ENCODE data around the gene ZEB2. TPM values are rescaled to one million over a fixed set of nuclear protein-coding genes. Genes with fewer than 3 reads are reported as not detected.

The ZEB2 gene
- polyA plus RNA-seq, 2 donors = 3.7 to 5.9 TPM

DNA sequence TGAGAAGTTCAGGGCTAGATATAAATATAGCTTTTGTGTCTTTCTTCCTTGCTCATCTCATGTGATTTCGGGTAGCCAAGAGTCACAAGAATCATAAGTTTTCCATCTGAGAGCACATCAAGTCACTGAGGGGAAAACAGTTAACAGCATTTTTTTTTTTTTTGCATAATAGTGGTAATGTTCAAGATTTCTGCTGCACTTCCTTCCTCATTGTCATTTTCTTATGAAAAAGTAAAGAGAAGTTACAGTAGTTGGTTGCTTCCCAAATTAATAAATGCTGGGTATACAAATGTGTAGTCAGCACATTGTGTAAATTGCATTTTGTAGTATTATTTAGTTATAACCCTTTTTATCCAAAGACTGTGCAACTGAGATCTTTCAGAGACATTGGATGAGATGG, 93.6 kb downstream of the ZEB2 start:
- H3K4me3 ChIP-seq (ENCODE audit: low read depth in 1 of 2, low read length in 2 of 2) = no peak overlapping the region
- no peak overlapping the region for H3K27ac ChIP-seq (ENCODE audit: low read depth in 2 of 2, low read length in 1 of 2)
- H3K27me3 ChIP-seq (ENCODE audit: control insufficient read depth in 1 of 2, insufficient read depth in 2 of 2, low read length in 2 of 2) = no peaks in the 10 kb centered on the region
- H3K4me1 ChIP-seq (ENCODE audit: control insufficient read depth in 2 of 2, insufficient read depth in 2 of 2, low read length in 1 of 2) = no peaks in the 10 kb centered on the region
- no peaks in the 10 kb centered on the region for H3K36me3 ChIP-seq (ENCODE audit: control insufficient read depth in 2 of 2, insufficient read depth in 2 of 2, low read length in 1 of 2)
- 61 to 72% methylated on average over 1 of the region's 1 CpG for WGBS, 2 donors
- H3K9me3 ChIP-seq (ENCODE audit: control insufficient read depth in 2 of 2, insufficient read depth in 1 of 2, low read depth in 1 of 2, low read length in 1 of 2) = no peaks in the 10 kb centered on the region

DNA sequence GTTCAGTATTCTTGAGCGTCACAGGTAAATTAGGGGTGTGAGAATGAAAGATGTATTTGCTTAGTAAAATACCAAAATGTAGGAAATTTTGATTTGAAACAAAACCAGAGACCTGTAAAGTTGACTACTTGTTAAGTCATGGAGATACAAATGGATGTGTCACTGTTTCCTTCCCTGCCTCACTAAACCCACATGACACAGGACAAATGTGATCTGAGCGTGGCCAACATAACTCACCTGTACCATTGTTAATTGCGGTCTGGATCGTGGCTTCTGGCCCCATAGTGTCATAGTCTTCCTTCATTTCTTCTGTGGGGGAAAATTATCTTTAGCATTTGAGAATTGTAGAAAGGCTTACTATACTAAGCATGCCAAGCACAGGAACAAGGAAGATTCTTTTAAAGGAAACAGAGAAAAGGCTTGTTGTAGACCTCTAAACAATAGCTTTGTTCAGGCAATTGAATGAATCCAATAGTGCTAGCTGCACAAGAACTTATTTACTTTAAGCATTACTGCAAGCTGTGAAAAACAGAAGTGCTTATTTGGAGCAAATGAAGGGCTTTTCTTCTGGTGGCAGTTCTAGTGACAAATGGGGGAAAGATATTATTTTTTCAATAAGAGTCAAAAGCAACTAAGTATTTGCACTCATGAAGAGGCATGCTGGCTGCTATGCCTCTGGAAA, 95.2 kb downstream of the ZEB2 start:
- Histone ChIP-seq H3K27me3 (ENCODE audit: control insufficient read depth in 1 of 2, insufficient read depth in 2 of 2, low read length in 2 of 2) (no peaks in the 10 kb centered on the region), H3K9me3 (ENCODE audit: control insufficient read depth in 2 of 2, insufficient read depth in 1 of 2, low read depth in 1 of 2, low read length in 1 of 2) (no peaks in the 10 kb centered on the region), H3K4me1 (ENCODE audit: control insufficient read depth in 2 of 2, insufficient read depth in 2 of 2, low read length in 1 of 2) (no peaks in the 10 kb centered on the region), H3K36me3 (ENCODE audit: control insufficient read depth in 2 of 2, insufficient read depth in 2 of 2, low read length in 1 of 2) (no peaks in the 10 kb centered on the region), H3K4me3 (ENCODE audit: low read depth in 1 of 2, low read length in 2 of 2) (no peak overlapping the region), H3K27ac (ENCODE audit: low read depth in 2 of 2, low read length in 1 of 2) (no peak overlapping the region)
- 86 to 89% methylated on average over 4 of the region's 4 CpGs for WGBS, 2 donors

DNA sequence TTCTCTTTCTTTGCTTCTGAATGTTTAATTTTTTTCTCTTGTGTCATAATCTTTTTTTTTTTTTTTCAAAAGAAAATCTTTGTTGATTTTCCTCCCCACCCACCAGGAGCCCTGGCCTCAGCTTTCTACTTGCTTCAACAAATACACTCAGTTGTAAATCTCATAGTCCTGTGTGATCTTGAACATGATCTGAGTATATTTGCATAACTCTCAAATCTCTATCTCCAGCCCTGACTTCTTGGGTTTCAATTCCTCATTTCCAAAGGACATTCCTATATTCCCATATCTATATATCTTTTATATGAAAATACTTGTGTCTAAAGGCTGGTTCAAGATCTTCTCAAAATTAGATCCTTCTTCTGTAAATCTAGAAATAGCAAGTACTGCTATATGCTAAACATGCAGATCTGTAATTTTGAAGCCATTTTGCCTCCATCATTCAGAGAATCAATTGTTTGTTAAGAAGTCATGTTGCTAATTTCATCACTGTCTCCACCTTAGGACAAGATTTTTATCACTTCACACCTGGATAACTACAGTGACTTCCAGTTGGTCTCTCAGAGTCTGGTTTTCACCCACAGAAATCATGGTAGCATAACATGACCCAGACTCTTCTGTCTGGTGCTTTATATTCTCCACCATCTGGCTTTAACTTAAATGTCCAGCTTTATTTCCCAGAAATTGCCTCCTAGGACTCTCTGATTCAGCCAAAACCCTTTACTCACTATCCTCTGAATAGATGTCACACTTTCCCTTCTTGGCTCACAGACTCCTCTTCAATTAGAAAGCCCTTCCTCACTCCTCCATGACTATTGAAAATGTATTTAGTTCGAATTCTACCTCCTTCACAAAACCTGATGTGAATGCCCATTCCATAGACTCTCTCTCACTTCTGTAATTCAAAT, 98.1 kb downstream of the ZEB2 start:
- WGBS, 2 donors = 88 to 90% methylated on average over 1 of the region's 1 CpG
- Histone ChIP-seq H3K4me1 (ENCODE audit: control insufficient read depth in 2 of 2, insufficient read depth in 2 of 2, low read length in 1 of 2) (no peaks in the 10 kb centered on the region), H3K36me3 (ENCODE audit: control insufficient read depth in 2 of 2, insufficient read depth in 2 of 2, low read length in 1 of 2) (no peaks in the 10 kb centered on the region), H3K4me3 (ENCODE audit: low read depth in 1 of 2, low read length in 2 of 2) (no peak overlapping the region), H3K9me3 (ENCODE audit: control insufficient read depth in 2 of 2, insufficient read depth in 1 of 2, low read depth in 1 of 2, low read length in 1 of 2) (no peaks in the 10 kb centered on the region), H3K27me3 (ENCODE audit: control insufficient read depth in 1 of 2, insufficient read depth in 2 of 2, low read length in 2 of 2) (no peaks in the 10 kb centered on the region), H3K27ac (ENCODE audit: low read depth in 2 of 2, low read length in 1 of 2) (no peak overlapping the region)

DNA sequence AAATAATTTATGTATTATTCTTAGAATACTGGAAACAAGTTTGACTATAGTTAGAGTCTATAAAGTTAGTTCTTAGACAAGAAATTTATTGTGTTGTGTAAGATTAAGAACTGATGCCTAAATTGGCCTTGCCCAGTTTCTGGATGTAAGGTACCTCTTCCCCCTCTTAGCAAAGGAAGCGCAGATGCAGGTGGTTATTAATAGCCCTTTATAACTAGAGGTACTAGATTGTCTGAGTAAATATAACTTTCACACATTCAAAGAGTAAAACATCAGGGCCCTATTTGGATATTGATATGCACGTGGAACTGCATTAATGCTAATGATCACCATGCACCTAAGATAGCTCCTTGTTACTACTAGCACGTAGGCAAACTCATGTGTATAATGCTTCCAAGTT, 100.7 kb downstream of the ZEB2 start:
- WGBS, 2 donors = 87 to 97% methylated on average over 3 of the region's 3 CpGs
- Histone ChIP-seq H3K27me3 (ENCODE audit: control insufficient read depth in 1 of 2, insufficient read depth in 2 of 2, low read length in 2 of 2) (no peaks in the 10 kb centered on the region), H3K36me3 (ENCODE audit: control insufficient read depth in 2 of 2, insufficient read depth in 2 of 2, low read length in 1 of 2) (no peaks in the 10 kb centered on the region), H3K27ac (ENCODE audit: low read depth in 2 of 2, low read length in 1 of 2) (no peak overlapping the region), H3K4me3 (ENCODE audit: low read depth in 1 of 2, low read length in 2 of 2) (no peak overlapping the region), H3K9me3 (ENCODE audit: control insufficient read depth in 2 of 2, insufficient read depth in 1 of 2, low read depth in 1 of 2, low read length in 1 of 2) (no peaks in the 10 kb centered on the region), H3K4me1 (ENCODE audit: control insufficient read depth in 2 of 2, insufficient read depth in 2 of 2, low read length in 1 of 2) (no peaks in the 10 kb centered on the region)

DNA sequence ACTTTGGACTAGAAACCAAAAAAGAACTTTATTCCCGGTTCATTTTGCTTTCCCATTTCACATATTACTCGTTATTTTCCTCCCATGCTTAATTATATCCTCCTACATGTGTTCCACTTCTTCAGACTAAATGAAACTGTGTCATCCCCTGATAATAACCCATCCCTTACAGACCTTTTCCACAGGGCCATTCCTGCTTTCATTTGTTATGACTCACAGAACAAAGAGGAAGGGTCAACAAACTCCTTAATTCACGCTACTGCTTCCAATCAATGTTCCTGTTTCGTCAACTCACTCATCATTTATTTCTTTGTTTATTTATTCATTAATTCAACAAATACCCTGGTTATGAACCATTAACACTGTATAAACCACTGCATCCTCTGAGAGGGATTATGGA, 104.5 kb downstream of the ZEB2 start:
- Histone ChIP-seq H3K4me3 (ENCODE audit: low read depth in 1 of 2, low read length in 2 of 2) (no peak overlapping the region), H3K27ac (ENCODE audit: low read depth in 2 of 2, low read length in 1 of 2) (no peak overlapping the region), H3K36me3 (ENCODE audit: control insufficient read depth in 2 of 2, insufficient read depth in 2 of 2, low read length in 1 of 2) (no peaks in the 10 kb centered on the region), H3K9me3 (ENCODE audit: control insufficient read depth in 2 of 2, insufficient read depth in 1 of 2, low read depth in 1 of 2, low read length in 1 of 2) (no peaks in the 10 kb centered on the region), H3K27me3 (ENCODE audit: control insufficient read depth in 1 of 2, insufficient read depth in 2 of 2, low read length in 2 of 2) (no peaks in the 10 kb centered on the region), H3K4me1 (ENCODE audit: control insufficient read depth in 2 of 2, insufficient read depth in 2 of 2, low read length in 1 of 2) (no peaks in the 10 kb centered on the region)
- WGBS, 2 donors = 80 to 81% methylated on average over 4 of the region's 4 CpGs

DNA sequence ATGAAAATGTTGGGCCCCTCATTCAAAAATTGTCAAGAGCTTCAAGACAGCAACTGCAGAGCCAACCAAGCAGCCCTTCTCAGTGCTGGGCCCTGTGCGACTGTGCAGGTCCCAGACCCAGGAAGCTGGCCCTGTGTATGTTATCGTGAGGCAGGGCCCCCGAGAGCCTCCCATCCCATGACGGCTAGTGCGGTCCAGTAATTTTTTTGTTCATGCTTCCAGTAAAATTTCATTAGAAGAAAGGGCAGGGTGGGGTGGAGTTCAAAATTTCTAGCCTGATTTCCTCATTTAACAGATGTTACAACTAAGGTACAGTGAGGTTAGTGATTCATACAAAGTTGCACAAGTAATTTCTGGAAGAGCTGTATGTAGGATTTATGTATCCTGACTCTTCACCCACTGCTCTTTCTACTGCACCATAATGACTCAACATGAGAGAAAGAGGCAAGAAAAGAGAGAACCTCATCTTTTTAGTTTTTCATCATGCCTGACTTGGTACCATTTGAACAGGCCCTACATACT, 105.5 kb downstream of the ZEB2 start:
- 79 to 82% methylated on average over 5 of the region's 5 CpGs for WGBS, 2 donors
- Histone ChIP-seq H3K4me1 (ENCODE audit: control insufficient read depth in 2 of 2, insufficient read depth in 2 of 2, low read length in 1 of 2) (no peaks in the 10 kb centered on the region), H3K36me3 (ENCODE audit: control insufficient read depth in 2 of 2, insufficient read depth in 2 of 2, low read length in 1 of 2) (no peaks in the 10 kb centered on the region), H3K9me3 (ENCODE audit: control insufficient read depth in 2 of 2, insufficient read depth in 1 of 2, low read depth in 1 of 2, low read length in 1 of 2) (no peaks in the 10 kb centered on the region), H3K27me3 (ENCODE audit: control insufficient read depth in 1 of 2, insufficient read depth in 2 of 2, low read length in 2 of 2) (no peaks in the 10 kb centered on the region), H3K27ac (ENCODE audit: low read depth in 2 of 2, low read length in 1 of 2) (no peak overlapping the region), H3K4me3 (ENCODE audit: low read depth in 1 of 2, low read length in 2 of 2) (no peak overlapping the region)

DNA sequence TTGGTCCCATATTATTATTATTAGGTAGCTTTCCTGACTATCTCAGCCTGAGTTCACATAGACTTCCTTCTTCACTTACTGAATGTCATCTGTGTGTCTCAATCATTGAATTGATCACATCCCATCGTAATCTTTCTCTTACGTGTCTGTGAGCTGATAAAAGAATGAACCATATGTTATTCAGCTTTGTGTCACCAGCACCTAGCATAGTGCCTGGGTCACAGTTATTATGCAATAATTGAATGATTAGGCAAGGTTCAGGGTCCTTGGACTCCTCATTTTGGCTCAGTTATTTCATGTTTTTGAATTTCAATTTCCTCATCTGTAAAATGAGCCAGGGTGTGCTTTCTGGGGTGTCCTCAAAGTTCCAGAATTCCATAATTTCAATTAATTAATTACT, 107.2 kb downstream of the ZEB2 start:
- no peaks in the 10 kb centered on the region for H3K27me3 ChIP-seq (ENCODE audit: control insufficient read depth in 1 of 2, insufficient read depth in 2 of 2, low read length in 2 of 2)
- H3K4me1 ChIP-seq (ENCODE audit: control insufficient read depth in 2 of 2, insufficient read depth in 2 of 2, low read length in 1 of 2) = no peaks in the 10 kb centered on the region
- H3K4me3 ChIP-seq (ENCODE audit: low read depth in 1 of 2, low read length in 2 of 2) = no peak overlapping the region
- WGBS, 2 donors = 77 to 88% methylated on average over 2 of the region's 2 CpGs
- H3K27ac ChIP-seq (ENCODE audit: low read depth in 2 of 2, low read length in 1 of 2) = no peak overlapping the region
- no peaks in the 10 kb centered on the region for H3K36me3 ChIP-seq (ENCODE audit: control insufficient read depth in 2 of 2, insufficient read depth in 2 of 2, low read length in 1 of 2)
- no peaks in the 10 kb centered on the region for H3K9me3 ChIP-seq (ENCODE audit: control insufficient read depth in 2 of 2, insufficient read depth in 1 of 2, low read depth in 1 of 2, low read length in 1 of 2)

DNA sequence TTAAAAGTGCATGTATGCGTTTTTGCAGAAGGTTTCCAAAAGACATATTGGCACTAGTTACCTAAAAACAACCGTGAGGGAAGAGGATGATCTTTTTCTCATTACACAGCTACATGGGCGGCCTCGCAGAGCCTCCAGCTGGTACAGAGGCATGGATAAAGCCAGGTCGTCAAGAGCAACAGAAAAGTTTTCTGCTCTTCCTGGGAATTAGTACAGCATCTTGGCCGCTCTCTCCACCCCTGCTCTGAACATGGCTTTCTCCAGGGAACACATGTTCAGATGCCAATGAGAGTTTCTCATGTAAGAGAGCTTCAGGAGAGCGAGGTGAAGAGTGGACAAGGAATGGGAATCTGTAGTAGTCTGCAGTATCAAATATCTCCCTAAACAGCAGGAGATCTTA, 108.4 kb downstream of the ZEB2 start:
- no peaks in the 10 kb centered on the region for H3K9me3 ChIP-seq (ENCODE audit: control insufficient read depth in 2 of 2, insufficient read depth in 1 of 2, low read depth in 1 of 2, low read length in 1 of 2)
- 84 to 85% methylated on average over 7 of the region's 7 CpGs for WGBS, 2 donors
- H3K27ac ChIP-seq (ENCODE audit: low read depth in 2 of 2, low read length in 1 of 2) = no peak overlapping the region
- no peaks in the 10 kb centered on the region for H3K36me3 ChIP-seq (ENCODE audit: control insufficient read depth in 2 of 2, insufficient read depth in 2 of 2, low read length in 1 of 2)
- H3K4me1 ChIP-seq (ENCODE audit: control insufficient read depth in 2 of 2, insufficient read depth in 2 of 2, low read length in 1 of 2) = no peaks in the 10 kb centered on the region
- H3K4me3 ChIP-seq (ENCODE audit: low read depth in 1 of 2, low read length in 2 of 2) = no peak overlapping the region
- no peaks in the 10 kb centered on the region for H3K27me3 ChIP-seq (ENCODE audit: control insufficient read depth in 1 of 2, insufficient read depth in 2 of 2, low read length in 2 of 2)

DNA sequence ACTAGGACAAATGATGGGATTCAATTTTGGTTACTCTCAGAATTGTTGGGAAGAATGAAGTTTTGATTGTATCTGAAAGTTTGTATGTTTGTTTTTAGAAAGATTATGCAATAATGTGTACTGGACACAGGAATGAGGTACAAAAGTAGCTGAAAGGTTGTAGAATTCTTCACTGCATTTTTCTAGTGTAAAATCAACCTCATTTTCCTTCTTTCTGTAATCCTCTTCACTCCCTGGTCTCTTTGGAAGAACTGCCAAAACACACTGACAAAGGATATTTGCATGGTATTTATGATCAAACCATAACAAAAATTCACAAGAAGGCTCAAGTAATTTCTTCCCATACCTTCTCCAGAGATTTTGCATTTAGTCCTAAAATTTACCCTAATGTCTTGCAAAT, 110.7 kb downstream of the ZEB2 start:
- no peaks in the 10 kb centered on the region for H3K27me3 ChIP-seq (ENCODE audit: control insufficient read depth in 1 of 2, insufficient read depth in 2 of 2, low read length in 2 of 2)
- H3K36me3 ChIP-seq (ENCODE audit: control insufficient read depth in 2 of 2, insufficient read depth in 2 of 2, low read length in 1 of 2) = no peaks in the 10 kb centered on the region
- no peak overlapping the region for H3K27ac ChIP-seq (ENCODE audit: low read depth in 2 of 2, low read length in 1 of 2)
- no peak overlapping the region for H3K4me3 ChIP-seq (ENCODE audit: low read depth in 1 of 2, low read length in 2 of 2)
- H3K9me3 ChIP-seq (ENCODE audit: control insufficient read depth in 2 of 2, insufficient read depth in 1 of 2, low read depth in 1 of 2, low read length in 1 of 2) = no peaks in the 10 kb centered on the region
- no peaks in the 10 kb centered on the region for H3K4me1 ChIP-seq (ENCODE audit: control insufficient read depth in 2 of 2, insufficient read depth in 2 of 2, low read length in 1 of 2)
